HepG2 (cell line): ENCODE results near the gene KRTAP3-2. TPM values are rescaled to one million over a fixed set of nuclear protein-coding genes. Genes with fewer than 3 reads are reported as not detected.

Experiments
- AHDC1 ChIP-seq: sonication (generic); formaldehyde crosslinking; IDR thresholded peaks from 2 replicates; pipeline ENCODE4 v1.5.1; 2020; ENCODE audit warnings: mild to moderate bottlenecking, missing genetic modification reagents, borderline replicate concordance
- ATRX ChIP-seq: sonication (generic); formaldehyde crosslinking; IDR thresholded peaks from 2 replicates; pipeline ENCODE4 v1.4.0; 2020; ENCODE audit warnings: missing genetic modification reagents, borderline replicate concordance
- ELF1 ChIP-seq: sonication (generic); formaldehyde crosslinking; IDR thresholded peaks from 2 replicates; pipeline ENCODE4 v1.4.0; 2020; ENCODE audit warnings: missing genetic modification reagents
- HOXA3 ChIP-seq: sonication (generic); formaldehyde crosslinking; IDR thresholded peaks from 2 replicates; pipeline ENCODE4 v1.5.0; 2020; ENCODE audit warnings: missing genetic modification reagents
- KDM4B ChIP-seq: sonication (generic); formaldehyde crosslinking; IDR thresholded peaks from 2 replicates; pipeline ENCODE4 v1.4.0; 2020; ENCODE audit warnings: missing genetic modification reagents
- MXD4 ChIP-seq: IDR thresholded peaks from 2 replicates; pipeline ENCODE4 v1.6.1; 2016; ENCODE audit warnings: mild to moderate bottlenecking, missing biosample characterization, missing genetic modification reagents
- NFIC ChIP-seq: IDR thresholded peaks from 2 replicates; pipeline ENCODE4 v1.6.1; 2012; ENCODE audit warnings: mild to moderate bottlenecking, low read length, inconsistent platforms
- POLR2G ChIP-seq: fragments of 200-400 bp; formaldehyde crosslinking; IDR thresholded peaks from 2 replicates; pipeline ENCODE4 v1.6.1; 2018; ENCODE audit warnings: mild to moderate bottlenecking, low read depth, low read length, moderate library complexity
- RFXAP ChIP-seq: sonication (generic); formaldehyde crosslinking; IDR thresholded peaks from 2 replicates; pipeline ENCODE4 v1.4.0; 2020; ENCODE audit warnings: missing genetic modification reagents, borderline replicate concordance
- SIX1 ChIP-seq: sonication (generic); formaldehyde crosslinking; IDR thresholded peaks from 2 replicates; pipeline ENCODE4 v1.4.0; 2020; ENCODE audit warnings: missing genetic modification reagents, borderline replicate concordance
- THAP11 ChIP-seq: IDR thresholded peaks from 2 replicates; pipeline ENCODE4 v1.6.1; 2016; ENCODE audit warnings: missing biosample characterization, missing genetic modification reagents
- ZBTB42 ChIP-seq: sonication (generic); formaldehyde crosslinking; IDR thresholded peaks from 2 replicates; pipeline ENCODE4 v1.5.0; 2020; ENCODE audit warnings: mild to moderate bottlenecking, missing genetic modification reagents
- ZC3H4 ChIP-seq: sonication (generic); formaldehyde crosslinking; IDR thresholded peaks from 2 replicates; pipeline ENCODE4 v1.4.0; 2020; ENCODE audit warnings: missing genetic modification reagents, borderline replicate concordance
- ZHX1 ChIP-seq: sonication (generic); formaldehyde crosslinking; IDR thresholded peaks from 2 replicates; pipeline ENCODE4 v1.8.1; 2022; ENCODE audit warnings: low read depth, mild to moderate bottlenecking, missing genetic modification reagents
- ZNF460 ChIP-seq: sonication (generic); formaldehyde crosslinking; IDR thresholded peaks from 2 replicates; pipeline ENCODE4 v1.5.1; 2020; ENCODE audit warnings: missing genetic modification reagents, mild to moderate bottlenecking, borderline replicate concordance
- ZNF543 ChIP-seq: sonication (generic); formaldehyde crosslinking; IDR thresholded peaks from 2 replicates; pipeline ENCODE4 v1.4.0; 2020; ENCODE audit warnings: mild to moderate bottlenecking, missing genetic modification reagents
- ZNF670 ChIP-seq: sonication (generic); formaldehyde crosslinking; IDR thresholded peaks from 2 replicates; pipeline ENCODE4 v1.8.0; 2022; ENCODE audit warnings: mild to moderate bottlenecking, missing genetic modification reagents, borderline replicate concordance
- ZNF710 ChIP-seq: sonication (generic); formaldehyde crosslinking; IDR thresholded peaks from 2 replicates; pipeline ENCODE4 v1.5.0; 2020; ENCODE audit warnings: mild to moderate bottlenecking, missing genetic modification reagents, borderline replicate concordance
- ZNF747 ChIP-seq: sonication (generic); formaldehyde crosslinking; IDR thresholded peaks from 2 replicates; pipeline ENCODE4 v1.8.1; 2023; ENCODE audit warnings: missing genetic modification reagents, mild to moderate bottlenecking, borderline replicate concordance
- polyA plus RNA-seq, 8 experiments: library from polyadenylated mRNA; depleted of rRNA in 3 of 8; stranded (reverse) in 7 of 8; unstranded in 1 of 8; fragments of >200 nt; fragmentation: Illumina TruSeq in 4 of 8; extraction: Trizol in 4 of 8; gene quantifications; 2 replicates each; pipeline versions ENCODE4 v1.2.1 to v1.2.3, GENCODE V29; 2011 to 2016; ENCODE audit warnings: low read depth in 4 of 8, missing spikeins in 1 of 8, mixed read lengths in 1 of 8; ENCODE audit not compliant: insufficient read depth in 1 of 8
- total RNA-seq, 5 experiments: library from RNA; depleted of rRNA; stranded (reverse); fragments of >200 nt; fragmentation: Illumina TruSeq; extraction: Trizol; gene quantifications; 2 replicates each; pipeline ENCODE4 v1.2.3, GENCODE V29; 2016; ENCODE audit warnings: low read depth in 1 of 5

The KRTAP3-2 gene
- total and polyA plus RNA-seq, 2 of the 13 experiments (the other 11 are each of a cell fraction or from before 2014, with no cell fraction given): not detected

DNA sequence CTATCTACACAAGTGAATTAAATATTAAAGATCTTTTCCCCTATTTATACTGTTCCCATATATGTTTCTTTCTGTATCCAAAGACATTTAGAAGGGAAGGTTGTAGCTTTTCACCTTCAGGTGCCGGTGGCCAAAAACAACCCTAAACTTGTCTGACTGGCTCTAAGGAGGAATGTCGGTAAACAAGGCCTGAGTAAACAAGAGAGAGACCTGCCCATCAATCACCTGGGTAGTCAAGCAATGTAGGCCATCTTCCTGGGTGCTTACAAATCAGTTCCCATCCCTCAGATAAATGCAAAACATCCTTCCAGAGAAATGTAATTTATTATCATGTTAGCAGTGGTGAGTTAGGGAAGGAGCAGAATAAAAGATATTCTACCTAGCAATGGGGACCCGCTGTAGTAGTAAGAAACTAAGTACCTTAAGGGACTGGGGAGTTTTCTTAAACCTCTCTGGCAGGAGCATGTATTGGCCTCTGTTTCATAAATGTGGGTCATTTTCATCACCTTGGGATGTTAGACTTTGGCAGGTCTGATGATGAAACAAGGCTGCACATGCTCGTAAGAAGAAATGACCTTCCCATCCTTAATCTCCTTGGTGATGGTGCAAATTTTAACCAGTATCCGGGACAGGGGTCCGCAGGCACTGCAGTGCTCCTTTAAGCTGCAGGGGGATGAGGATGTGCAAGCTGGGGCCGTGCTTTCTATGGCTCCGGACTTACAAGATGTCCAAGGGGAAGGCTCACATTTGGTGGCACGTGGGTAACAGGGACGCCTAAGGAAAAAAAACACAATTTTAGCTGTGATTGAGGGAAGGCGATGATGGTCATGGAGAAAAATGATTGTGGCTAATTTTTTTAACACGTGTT is 41.4 kb downstream of the KRTAP3-2 start (continued):
- TF ChIP-seq SIX1 (CRISPR knock-in tag): peak; percentile 73; the same call in 1 of the 2 replicates
- no peak for TF ChIP-seq ZNF460 (CRISPR knock-in tag)
- TF ChIP-seq ZHX1 (CRISPR knock-in tag): no peak
- no peak for TF ChIP-seq ZBTB42 (CRISPR knock-in tag)
- TF ChIP-seq NFIC: peak; percentile 81
- peak; percentile 40; the same call in 1 of the 2 replicates for TF ChIP-seq THAP11 (CRISPR knock-in tag)
- TF ChIP-seq ZNF747 (CRISPR knock-in tag): no peak
- TF ChIP-seq ZNF710 (CRISPR knock-in tag): 0 out of 2 replicates have a peak, but pooled peaks have one; percentile 28
- TF ChIP-seq AHDC1: peak; percentile 88; the same call in 1 of the 2 replicates
- no peak for TF ChIP-seq ATRX
- no peak for TF ChIP-seq ZC3H4 (CRISPR knock-in tag)
- peak; percentile 71 for TF ChIP-seq HOXA3 (CRISPR knock-in tag)
- 0 out of 2 replicates have a peak, but pooled peaks have one; percentile 1 for TF ChIP-seq MXD4
- no peak for TF ChIP-seq ZNF543
- TF ChIP-seq ZNF670 (CRISPR knock-in tag): 0 out of 2 replicates have a peak, but pooled peaks have one; percentile 22
- TF ChIP-seq POLR2G: no peak
- no peak for TF ChIP-seq ELF1 (CRISPR knock-in tag)
- no peak for TF ChIP-seq KDM4B (CRISPR knock-in tag)
- TF ChIP-seq RFXAP: no peak
